GM12873 (cell line): ENCODE data around the gene GPX3.

Experiments used
- TF ChIP-seq, protein P1 (sequence below): IDR thresholded peaks from 2 replicates; pipeline ENCODE4 v1.5.1; 2012; ENCODE audit warnings: low read depth, mild to moderate bottlenecking, moderate library complexity, low read length, control low read depth; ENCODE audit not compliant: insufficient read depth; ENCODE audit errors: missing control alignments

GPX3 gene

DNA sequence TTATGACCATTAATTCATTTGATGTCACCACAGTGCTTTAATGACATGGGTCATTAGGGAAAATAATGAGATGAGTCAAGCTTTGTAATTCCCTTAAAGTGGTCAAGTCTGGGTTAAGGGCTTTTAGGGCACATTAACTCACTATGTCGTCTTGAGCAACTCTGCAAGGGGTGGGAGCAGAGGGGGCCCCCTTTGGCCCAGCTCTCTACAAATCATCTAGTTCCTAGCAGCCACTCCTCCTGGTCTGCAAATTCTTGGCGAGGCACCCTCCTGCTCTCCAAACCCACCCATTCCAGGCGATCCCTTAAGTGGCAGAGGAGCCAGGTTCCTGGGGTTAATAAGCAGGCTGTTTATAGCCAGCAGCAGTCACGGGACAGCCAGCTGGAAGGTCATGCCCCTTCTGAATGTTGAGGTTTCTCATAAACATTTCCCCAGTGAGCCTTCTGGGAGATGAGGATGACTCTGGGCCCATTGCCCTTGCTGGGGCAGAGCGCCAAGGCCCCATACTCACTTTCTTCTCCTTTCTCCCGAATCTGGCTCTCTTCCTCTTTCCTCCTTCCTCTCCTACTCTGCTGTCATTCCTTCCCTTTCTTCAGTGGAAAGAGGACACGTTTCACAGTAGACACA, 14.3 kb upstream of the GPX3 start:
- TF ChIP-seq, protein P1, sequence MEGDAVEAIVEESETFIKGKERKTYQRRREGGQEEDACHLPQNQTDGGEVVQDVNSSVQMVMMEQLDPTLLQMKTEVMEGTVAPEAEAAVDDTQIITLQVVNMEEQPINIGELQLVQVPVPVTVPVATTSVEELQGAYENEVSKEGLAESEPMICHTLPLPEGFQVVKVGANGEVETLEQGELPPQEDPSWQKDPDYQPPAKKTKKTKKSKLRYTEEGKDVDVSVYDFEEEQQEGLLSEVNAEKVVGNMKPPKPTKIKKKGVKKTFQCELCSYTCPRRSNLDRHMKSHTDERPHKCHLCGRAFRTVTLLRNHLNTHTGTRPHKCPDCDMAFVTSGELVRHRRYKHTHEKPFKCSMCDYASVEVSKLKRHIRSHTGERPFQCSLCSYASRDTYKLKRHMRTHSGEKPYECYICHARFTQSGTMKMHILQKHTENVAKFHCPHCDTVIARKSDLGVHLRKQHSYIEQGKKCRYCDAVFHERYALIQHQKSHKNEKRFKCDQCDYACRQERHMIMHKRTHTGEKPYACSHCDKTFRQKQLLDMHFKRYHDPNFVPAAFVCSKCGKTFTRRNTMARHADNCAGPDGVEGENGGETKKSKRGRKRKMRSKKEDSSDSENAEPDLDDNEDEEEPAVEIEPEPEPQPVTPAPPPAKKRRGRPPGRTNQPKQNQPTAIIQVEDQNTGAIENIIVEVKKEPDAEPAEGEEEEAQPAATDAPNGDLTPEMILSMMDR = no peak

DNA sequence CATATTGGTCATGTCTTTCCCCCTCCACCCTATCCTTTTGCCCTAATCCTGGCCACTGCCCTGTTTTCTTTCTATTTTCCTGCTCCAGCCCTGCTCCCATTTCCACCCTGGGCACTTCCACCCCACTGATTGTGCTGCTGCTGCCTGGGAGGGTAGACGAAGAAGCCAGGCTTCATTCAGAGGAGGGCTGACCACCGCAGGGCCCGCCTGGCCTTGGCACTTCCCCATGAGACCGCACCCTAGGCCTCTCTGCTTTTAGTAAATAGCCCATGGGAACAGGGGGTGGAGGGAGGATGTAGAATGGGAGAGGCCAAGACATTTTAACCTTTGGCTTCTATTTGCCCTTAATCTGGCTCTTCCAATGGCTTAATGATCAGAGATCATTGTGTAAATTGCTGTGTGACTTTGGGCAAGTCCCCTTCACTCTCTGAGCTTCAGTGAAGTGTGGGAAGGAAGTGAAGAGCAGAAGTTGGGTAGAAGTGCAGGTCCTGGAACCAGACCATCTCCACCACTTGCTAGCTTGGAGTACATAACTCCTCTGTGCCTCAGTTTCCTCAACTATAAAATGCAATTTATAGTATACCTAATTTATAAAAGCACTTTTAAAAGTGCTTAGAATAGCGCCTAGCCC, 13.6 kb upstream of the GPX3 start:
- TF ChIP-seq, protein P1 = no peak

DNA sequence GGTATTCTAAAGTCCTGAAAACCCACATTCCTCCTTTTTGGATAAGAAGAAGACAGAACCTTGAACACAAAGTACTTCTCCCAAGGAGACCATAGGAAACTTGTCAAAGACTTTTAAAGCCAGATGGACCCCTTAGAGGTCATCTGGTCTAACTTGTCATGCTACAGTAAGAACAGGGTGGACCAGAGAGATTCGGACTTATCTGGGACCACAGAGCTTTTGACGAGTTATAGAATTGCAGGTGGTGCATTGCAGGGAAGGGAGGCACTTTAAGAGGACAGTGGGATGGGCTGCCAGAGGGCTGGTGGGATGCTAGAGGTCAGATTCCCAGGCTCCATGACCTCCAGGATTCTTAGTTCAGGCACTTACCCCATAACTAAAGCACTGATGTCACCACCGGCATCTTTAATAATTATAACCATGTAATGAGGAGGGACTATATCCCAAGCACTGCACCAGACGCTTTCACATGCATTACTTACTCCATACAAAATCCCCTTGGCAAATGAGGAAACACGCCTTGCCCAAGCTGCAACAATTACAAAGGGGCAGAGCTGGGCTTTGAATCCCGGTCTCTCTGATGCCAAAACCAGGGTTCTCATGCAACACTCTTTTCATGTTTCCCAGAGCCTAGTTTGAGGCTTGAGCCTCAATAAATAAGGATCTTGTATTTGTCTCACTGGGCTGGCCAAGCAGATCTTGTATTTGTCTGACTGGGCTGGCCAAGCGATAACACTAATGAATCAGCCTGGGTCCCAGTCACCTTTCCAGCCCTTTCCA, 12.8 kb upstream of the GPX3 start:
- TF ChIP-seq, protein P1 = no peak

DNA sequence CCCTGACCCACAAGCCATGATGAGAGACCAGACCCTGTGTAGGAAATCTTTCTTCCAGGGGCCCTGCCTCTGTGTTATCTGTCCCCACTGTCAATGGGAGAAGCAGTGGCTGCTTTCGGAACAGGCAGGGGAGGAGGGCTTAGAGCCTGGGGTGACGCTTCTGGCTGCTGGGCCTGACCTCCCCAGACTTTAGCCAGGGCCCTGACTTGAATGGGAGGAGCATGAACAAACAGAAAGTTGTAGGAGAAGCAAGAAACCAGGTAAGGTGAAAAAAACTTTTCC, 12.2 kb upstream of the GPX3 start:
- TF ChIP-seq, protein P1 = no peak

DNA sequence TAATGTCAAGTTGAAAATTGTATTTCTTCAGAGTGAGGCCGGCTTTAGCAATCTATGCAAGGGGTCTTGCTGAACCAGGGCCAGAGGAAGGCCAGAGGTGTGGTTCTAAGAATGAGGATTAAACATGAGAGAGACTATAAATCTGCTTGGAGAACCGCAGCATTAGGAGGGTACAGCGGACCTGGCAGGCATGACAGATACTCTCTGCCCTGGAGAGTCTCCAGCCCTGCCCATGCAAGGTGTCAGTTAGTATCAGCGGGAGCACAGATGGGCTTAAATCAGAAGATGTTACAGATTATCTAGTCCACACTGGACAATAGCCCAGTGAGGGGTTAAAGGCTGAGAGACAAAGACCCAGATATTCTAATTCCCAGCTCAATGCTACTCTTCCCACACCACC, 11.5 kb upstream of the GPX3 start:
- TF ChIP-seq, protein P1 = no peak

DNA sequence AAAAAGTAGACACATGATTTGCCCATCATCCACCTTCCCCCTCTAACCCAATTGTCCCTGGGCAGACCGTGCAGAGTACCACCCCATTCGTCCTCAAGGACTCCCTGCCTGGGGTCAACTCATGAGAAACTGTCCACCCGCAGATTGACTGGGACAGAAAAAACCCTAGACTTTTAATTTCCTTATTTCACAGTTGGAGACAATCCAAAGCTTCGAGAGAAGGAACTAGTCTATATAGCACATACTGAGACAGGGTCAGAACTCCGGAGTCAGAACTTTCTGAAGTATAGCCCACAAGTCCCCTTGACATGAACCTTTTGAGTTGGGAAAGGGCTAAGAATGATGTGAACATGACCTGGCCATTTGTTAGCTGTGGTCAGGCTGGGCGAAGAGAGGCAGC, 7.5 kb upstream of the GPX3 start:
- TF ChIP-seq, protein P1 = no peak

DNA sequence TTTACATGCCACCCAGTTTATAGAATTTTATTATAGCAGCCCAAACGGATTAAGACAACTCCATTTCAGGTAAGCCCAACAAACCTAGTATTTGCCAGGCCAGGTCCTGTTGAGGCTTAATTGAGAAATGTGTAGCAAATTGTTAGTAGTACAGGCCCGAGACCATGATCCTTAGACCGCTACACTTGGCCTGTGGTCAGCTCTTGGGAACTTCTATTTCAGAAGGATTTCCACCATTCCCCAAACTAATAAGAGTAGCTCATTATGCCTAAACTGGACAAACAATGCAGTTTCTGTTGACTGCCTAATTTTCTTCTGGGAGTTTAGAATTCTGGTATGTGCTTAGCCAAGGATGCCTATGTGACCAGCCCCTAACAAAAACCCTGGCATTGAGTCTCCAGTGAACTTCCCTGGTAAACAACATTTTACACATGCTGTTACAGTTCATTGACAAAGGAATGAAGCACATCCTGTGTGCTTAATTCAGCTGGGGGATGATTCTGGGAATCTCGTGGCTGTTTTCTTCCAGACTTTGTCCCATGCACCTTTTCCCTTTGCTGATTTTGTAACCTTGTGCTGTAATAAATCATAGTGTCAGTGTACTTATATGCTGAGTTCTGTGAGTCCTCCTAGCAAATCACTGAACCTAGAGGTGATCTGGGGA, 5.6 kb upstream of the GPX3 start:
- TF ChIP-seq, protein P1 = no peak
